Ascending aorta (tissue), 2 donors: ENCODE measurements around the gene SIVA1. TPM values are rescaled to one million over a fixed set of nuclear protein-coding genes. Genes with fewer than 3 reads are reported as not detected.

Experiments used
- DNase-seq, 2 donors: peaks; one replicate each; pipeline ENCODE4 v3.0.0-alpha.2; 2019; ENCODE audit warnings: low spot score in 2 of 2
- H3K27ac ChIP-seq, 2 donors: fragments of 200-600 bp; sonication (generic); one replicate each; pipeline ENCODE4 v1.5.1; 2016 to 2017; ENCODE audit warnings: mild to moderate bottlenecking in 1 of 2
- H3K27me3 ChIP-seq: fragments of 200-600 bp; sonication (generic); one replicate; pipeline ENCODE4 v1.5.1; 2017
- H3K36me3 ChIP-seq, 2 donors: fragments of 200-600 bp; sonication (generic); one replicate each; pipeline ENCODE4 v1.5.1; 2016
- H3K4me1 ChIP-seq, 2 donors: fragments of 200-600 bp; sonication (generic); one replicate each; pipeline ENCODE4 v1.5.1; 2016 to 2017; ENCODE audit warnings: mild to moderate bottlenecking in 1 of 2
- H3K4me3 ChIP-seq, 2 donors: fragments of 200-600 bp; sonication (generic); one replicate each; pipeline ENCODE4 v1.5.1; 2016 to 2017; ENCODE audit warnings: mild to moderate bottlenecking in 1 of 2
- H3K9me3 ChIP-seq, 2 donors: fragments of 200-600 bp; sonication (generic); one replicate each; pipeline ENCODE4 v1.5.1; 2016
- CTCF ChIP-seq, 3 experiments: fragments of 200-600 bp in 2 of 3; fragments of 450-650 bp in 1 of 3; sonication (generic) in 2 of 3; IDR thresholded peaks; one replicate each; pipeline ENCODE4 v1.5.1; 2016 to 2019; ENCODE audit warnings: antibody characterized with exemption in 3 of 3, mild to moderate bottlenecking in 1 of 3, moderate library complexity in 1 of 3
- intact Hi-C: fragments of 100-400 bp; cut with DNase I; formaldehyde crosslinking; loops from one replicate; pipeline ENCODE4 v1.15.1; 2023
- total RNA-seq: library from RNA; depleted of rRNA; stranded (reverse); fragments of >200 nt; gene quantifications from one replicate; pipeline ENCODE4 v1.1.0, GENCODE V29; 2016

The SIVA1 gene
- total RNA-seq, 1 donor from 2014 or later: 410 TPM

DNA sequence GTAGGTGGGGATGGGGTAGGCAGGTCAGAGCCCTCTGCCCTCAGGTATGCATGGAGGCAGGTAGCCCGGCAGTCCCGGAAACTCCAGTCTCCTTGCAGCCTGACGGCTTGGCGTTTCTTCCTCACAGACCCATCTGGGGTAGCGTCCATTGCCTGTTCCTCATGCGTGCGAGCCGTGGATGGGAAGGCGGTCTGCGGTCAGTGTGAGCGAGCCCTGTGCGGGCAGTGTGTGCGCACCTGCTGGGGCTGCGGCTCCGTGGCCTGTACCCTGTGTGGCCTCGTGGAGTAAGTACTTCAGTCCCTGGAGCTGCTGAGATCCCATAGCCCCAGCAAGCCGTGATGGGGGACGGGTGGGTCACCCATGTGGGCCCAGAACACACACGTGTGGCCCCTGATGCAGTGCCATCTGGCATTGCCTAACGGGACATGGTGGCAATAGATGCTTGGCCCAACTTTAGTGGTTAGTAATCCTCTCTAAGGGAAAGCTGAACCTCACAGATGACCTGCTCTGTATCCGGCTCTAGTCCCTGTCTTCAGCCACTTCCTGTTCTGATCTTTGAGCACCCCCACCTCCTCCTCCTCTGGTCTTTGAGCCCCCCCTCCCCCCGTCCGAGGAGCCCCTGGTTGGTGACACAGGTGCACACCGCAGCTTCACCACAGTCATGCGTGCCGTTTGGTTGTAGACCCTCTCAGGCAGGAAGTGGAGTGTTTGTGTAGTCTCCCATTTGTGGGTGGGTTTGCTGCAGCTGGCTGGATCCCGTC, 3.7 kb downstream of the SIVA1 start:
- H3K36me3 ChIP-seq: peaks cover 51 to 62% of the 10 kb centered on the region in 2 donors
- intact Hi-C loops: no loop called here
- H3K27ac ChIP-seq: no peak overlapping the region
- peaks cover 19 to 23% of the 10 kb centered on the region in 2 donors for H3K4me1 ChIP-seq
- no peaks in the 10 kb centered on the region for H3K9me3 ChIP-seq
- TF ChIP-seq CTCF (IDR thresholded peaks at IDR 0.05): no peak
- no peaks in the 10 kb centered on the region for H3K27me3 ChIP-seq
- no peak for DNase-seq
- no peak overlapping the region for H3K4me3 ChIP-seq

DNA sequence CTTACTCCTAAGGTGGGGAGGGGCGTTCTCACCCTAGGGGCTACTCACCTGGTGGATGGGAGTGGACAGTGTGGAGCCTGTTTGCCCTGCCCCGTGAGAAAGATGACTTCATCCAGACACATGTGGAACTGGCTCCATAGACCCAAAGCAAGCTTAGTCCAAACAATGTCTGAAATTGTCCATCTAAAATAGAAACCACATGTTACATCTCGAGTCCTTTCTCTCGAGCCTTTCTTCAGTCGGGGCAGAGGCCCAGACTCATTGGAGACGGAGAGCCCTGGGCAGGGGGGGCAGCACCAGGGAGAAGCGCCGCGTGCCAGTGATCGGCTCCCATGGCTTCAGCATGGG, 4.3 kb downstream of the SIVA1 start:
- intact Hi-C loops: no loop called here
- Histone ChIP-seq H3K9me3 (no peaks in the 10 kb centered on the region), H3K27me3 (no peaks in the 10 kb centered on the region), H3K4me3 (no peak overlapping the region), H3K27ac (no peak overlapping the region), H3K4me1 (peaks cover 14 to 18% of the 10 kb centered on the region in 2 donors), H3K36me3 (peaks cover 56 to 62% of the 10 kb centered on the region in 2 donors)
- DNase-seq: no peak
- TF ChIP-seq CTCF (IDR thresholded peaks at IDR 0.05): no peak

- no peak for TF ChIP-seq CTCF (IDR thresholded peaks at IDR 0.05)
- intact Hi-C loops: no loop called here
These were observed 4.9 kb downstream of the SIVA1 start for GRCh38 chr14:104757681-104758392.

DNA sequence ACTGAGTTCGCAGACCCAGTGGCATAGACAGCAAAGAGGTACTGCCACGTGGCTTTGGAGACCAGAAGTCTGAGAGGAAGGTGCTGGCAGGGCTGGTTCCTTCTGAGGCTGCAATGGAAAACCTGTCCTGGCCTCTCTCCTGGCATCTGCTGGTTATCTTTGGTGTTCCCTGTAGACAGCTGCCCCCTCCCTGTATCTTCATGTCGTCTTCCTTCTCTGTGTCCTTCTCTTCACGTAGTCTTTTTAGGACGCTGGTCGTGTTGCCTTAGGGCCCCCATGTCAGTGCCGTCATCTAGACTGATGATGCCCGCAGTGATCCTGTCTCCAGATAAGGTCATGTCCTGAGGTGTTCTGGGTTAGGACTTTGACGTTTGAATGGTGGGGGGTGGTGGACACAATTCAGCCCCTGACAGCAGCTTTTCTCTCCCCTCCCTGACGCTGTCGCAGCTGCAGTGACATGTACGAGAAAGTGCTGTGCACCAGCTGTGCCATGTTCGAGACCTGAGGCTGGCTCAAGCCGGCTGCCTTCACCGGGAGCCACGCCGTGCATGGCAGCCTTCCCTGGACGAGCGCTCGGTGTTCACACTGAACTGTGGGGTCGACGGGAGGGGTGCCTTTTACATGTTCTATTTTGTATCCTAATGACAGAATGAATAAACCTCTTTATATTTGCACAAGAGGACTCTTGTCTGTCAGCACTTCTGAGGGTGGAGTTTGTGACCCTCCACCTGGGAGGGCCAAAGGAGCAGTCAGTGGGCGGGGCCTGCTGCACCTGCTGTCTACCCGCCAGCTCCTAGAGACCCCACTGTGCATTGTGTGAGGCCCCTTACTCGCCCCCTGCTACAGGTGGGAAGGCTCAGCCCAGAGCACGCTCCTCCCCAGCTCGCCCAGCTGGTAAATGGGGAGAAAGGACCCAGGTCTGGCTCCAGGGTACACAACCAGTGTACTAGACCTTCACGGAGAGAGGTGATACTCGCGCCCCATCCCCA, 6.3 kb downstream of the SIVA1 start:
- intact Hi-C loops: no loop called here
- TF ChIP-seq CTCF (IDR thresholded peaks at IDR 0.05): no peak
- H3K4me1 ChIP-seq: peaks cover 6 to 11% of the 10 kb centered on the region in 2 donors
- no peak overlapping the region for H3K4me3 ChIP-seq
- no peak overlapping the region for H3K27ac ChIP-seq
- no peak for DNase-seq
- no peaks in the 10 kb centered on the region for H3K9me3 ChIP-seq
- H3K27me3 ChIP-seq: no peaks in the 10 kb centered on the region
- H3K36me3 ChIP-seq: peaks cover 58 to 65% of the 10 kb centered on the region in 2 donors

More at GRCh38 chr14:104757681-104758392, 4.9 kb downstream of the SIVA1 start:
- Histone ChIP-seq H3K27me3 (no peaks in the 10 kb centered on the region), H3K36me3 (peaks cover 58 to 62% of the 10 kb centered on the region in 2 donors), H3K27ac (no peak overlapping the region), H3K4me3 (no peak overlapping the region), H3K4me1 (peaks cover 14 to 16% of the 10 kb centered on the region in 2 donors), H3K9me3 (no peaks in the 10 kb centered on the region)
- DNase-seq: no peak

DNA sequence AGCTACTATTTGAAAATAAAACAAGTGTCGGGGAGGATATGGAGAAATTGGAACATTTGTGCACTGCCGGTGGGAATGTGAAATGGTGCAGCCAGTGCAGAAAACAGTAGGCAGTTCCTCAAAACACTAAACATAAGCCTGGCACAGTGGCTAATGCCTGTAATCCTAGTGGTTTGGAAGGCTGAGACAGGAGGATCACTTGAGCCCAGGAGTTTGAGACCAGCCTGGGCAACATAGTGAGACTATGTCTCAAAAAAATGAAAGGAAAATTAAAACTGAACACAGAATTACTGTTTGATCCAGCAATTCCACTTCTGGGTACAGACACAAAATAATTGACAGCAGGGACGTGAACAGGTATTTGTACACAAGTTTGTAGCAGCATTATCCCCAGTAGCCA, 12.6 kb downstream of the SIVA1 start:
- peaks cover 3 to 8% of the 10 kb centered on the region in 2 donors for H3K4me1 ChIP-seq
- no peak overlapping the region for H3K27ac ChIP-seq
- no peak for DNase-seq
- TF ChIP-seq CTCF (IDR thresholded peaks at IDR 0.05): no peak
- no peak overlapping the region for H3K4me3 ChIP-seq
- intact Hi-C loops: no loop called here
- H3K27me3 ChIP-seq: no peaks in the 10 kb centered on the region
- no peaks in the 10 kb centered on the region for H3K9me3 ChIP-seq
- H3K36me3 ChIP-seq: peaks cover 11 to 19% of the 10 kb centered on the region in 2 donors
